K562 (cell line): Measurements from ENCODE around the gene DEDD. TPM values are rescaled to one million over a fixed set of nuclear protein-coding genes. Genes with fewer than 3 reads are reported as not detected.

Experiments
- BHLHE40 ChIP-seq: IDR thresholded peaks from 2 replicates; pipeline ENCODE4 v1.6.1; 2011; ENCODE audit warnings: low read length, improper control_type of control experiment
- ETV6 ChIP-seq, 3 experiments: fragments of 150-350 bp in 1 of 3; sonication (generic) in 1 of 3; formaldehyde crosslinking in 1 of 3; IDR thresholded peaks; 2 replicates each; pipeline versions ENCODE4 v1.6.1 to v1.8.0; 2014 to 2022; ENCODE audit warnings: borderline replicate concordance in 2 of 3, low read depth in 2 of 3, antibody characterized with exemption in 1 of 3, low read length in 1 of 3, mild to moderate bottlenecking in 1 of 3, missing genetic modification reagents in 1 of 3
- FOS ChIP-seq: IDR thresholded peaks from 3 replicates; pipeline ENCODE4 v1.6.1; 2011; ENCODE audit not compliant: insufficient read length; ENCODE audit errors: extremely low read depth
- GATAD2B ChIP-seq: fragments of 450-650 bp; IDR thresholded peaks from 2 replicates; pipeline ENCODE4 v1.6.1; 2017; ENCODE audit warnings: mild to moderate bottlenecking, borderline replicate concordance
- KLF16 ChIP-seq: IDR thresholded peaks from 2 replicates; pipeline ENCODE4 v1.6.1; 2016; ENCODE audit warnings: antibody characterized with exemption
- LCOR ChIP-seq: sonication (generic); formaldehyde crosslinking; IDR thresholded peaks from 2 replicates; pipeline ENCODE4 v1.8.0; 2022; ENCODE audit warnings: mild to moderate bottlenecking, missing genetic modification reagents
- MAFG ChIP-seq: fragments of 450-650 bp; conservative IDR thresholded peaks from 2 replicates; pipeline ENCODE4 v1.6.1; 2016; ENCODE audit warnings: missing genetic modification characterization, missing compliant biosample characterization
- MAZ ChIP-seq, 2 experiments: fragments of 450-650 bp in 1 of 2; sonication (generic) in 1 of 2; formaldehyde crosslinking; IDR thresholded peaks in 1 of 2; conservative IDR thresholded peaks in 1 of 2; 2 replicates each; pipeline versions ENCODE4 v1.4.0 to v1.5.0; 2020; ENCODE audit warnings: mild to moderate bottlenecking in 1 of 2, missing genetic modification reagents in 1 of 2
- MYC ChIP-seq, 2 experiments: fragments of 250-450 bp in 1 of 2; sonication (Bioruptor Pico) in 1 of 2; IDR thresholded peaks; 2 replicates each; pipeline versions ENCODE4 v1.5.1 to v1.6.1; 2012 to 2021; ENCODE audit warnings: low read depth in 2 of 2, borderline replicate concordance in 1 of 2, improper control_type of control experiment in 1 of 2, low read length in 1 of 2, mild to moderate bottlenecking in 1 of 2, moderate library complexity in 1 of 2
- POLR2G ChIP-seq: fragments of 200-400 bp; formaldehyde crosslinking; IDR thresholded peaks from 2 replicates; pipeline ENCODE4 v1.6.1; 2017; ENCODE audit warnings: low read depth, mild to moderate bottlenecking, antibody characterized with exemption, low read length, moderate library complexity
- RFX7 ChIP-seq: fragments of 250-450 bp; sonication (Bioruptor Pico); IDR thresholded peaks from 2 replicates; pipeline ENCODE4 v1.5.1; 2021; ENCODE audit warnings: mild to moderate bottlenecking
- SAFB ChIP-seq: fragments of 200-400 bp; formaldehyde crosslinking; IDR thresholded peaks from 2 replicates; pipeline ENCODE4 v1.6.1; 2017; ENCODE audit warnings: low read depth, low read length, borderline replicate concordance
- SOX6 ChIP-seq: fragments of 450-650 bp; IDR thresholded peaks from 2 replicates; pipeline ENCODE4 v1.6.1; 2014; ENCODE audit warnings: mild to moderate bottlenecking
- SRSF3 ChIP-seq: fragments of 200-400 bp; formaldehyde crosslinking; IDR thresholded peaks from 2 replicates; pipeline ENCODE4 v1.6.1; 2016; ENCODE audit warnings: mild to moderate bottlenecking, low read length, moderate library complexity; ENCODE audit not compliant: insufficient read depth
- TAL1 ChIP-seq: fragments of 450-650 bp; IDR thresholded peaks from 2 replicates; pipeline ENCODE4 v1.6.1; 2016; ENCODE audit warnings: mild to moderate bottlenecking
- TOE1 ChIP-seq, 2 experiments: fragments of 450-650 bp in 1 of 2; sonication (generic) in 1 of 2; formaldehyde crosslinking in 1 of 2; IDR thresholded peaks; 2 replicates each; pipeline versions ENCODE4 v1.7.1 to v1.8.0; 2016 to 2022; ENCODE audit warnings: borderline replicate concordance in 2 of 2, mild to moderate bottlenecking in 2 of 2, antibody characterized with exemption in 1 of 2, inconsistent platforms in 1 of 2, low read depth in 1 of 2, missing genetic modification reagents in 1 of 2, moderate library complexity in 1 of 2
- ZFPM2 ChIP-seq: fragments of 250-450 bp; sonication (Bioruptor Pico); IDR thresholded peaks from 2 replicates; pipeline ENCODE4 v1.5.1; 2022; ENCODE audit warnings: mild to moderate bottlenecking
- ZNF253 ChIP-seq: fragments of 250-450 bp; sonication (Bioruptor Pico); conservative IDR thresholded peaks from 2 replicates; pipeline ENCODE4 v1.6.1; 2021; ENCODE audit warnings: mild to moderate bottlenecking
- ZNF785 ChIP-seq: fragments of 250-450 bp; sonication (Bioruptor Pico); IDR thresholded peaks from 2 replicates; pipeline ENCODE4 v1.4.0; 2020; ENCODE audit warnings: mild to moderate bottlenecking
- polyA plus RNA-seq, 8 experiments: library from polyadenylated mRNA; depleted of rRNA in 4 of 8; stranded (reverse) in 5 of 8; unstranded in 3 of 8; fragments of >200 nt; fragmentation: Nextera tagmentation in 2 of 8; fragmentation: Illumina TruSeq in 1 of 8; extraction: Ambion mirVana in 2 of 8; extraction: Trizol in 1 of 8; gene quantifications; 2 replicates each; pipeline versions ENCODE4 v1.2.1 to v1.2.3, GENCODE V29; 2011 to 2014; ENCODE audit warnings: inconsistent platforms in 1 of 8, missing spikeins in 1 of 8
- total RNA-seq, 7 experiments: library from RNA; depleted of rRNA in 6 of 7; stranded (reverse); fragments of >200 nt in 6 of 7; fragmentation: Illumina TruSeq in 2 of 7; extraction: Trizol in 2 of 7; gene quantifications; 2 replicates each; pipeline versions ENCODE4 v1.2.1 to v1.2.3, GENCODE V29; 2011 to 2021; ENCODE audit warnings: low replicate concordance in 1 of 7
- TF ChIP-seq, protein P1 (sequence below): fragments of 250-450 bp; sonication (Bioruptor Pico); IDR thresholded peaks from 2 replicates; pipeline ENCODE4 v1.8.0; 2022; ENCODE audit warnings: inconsistent platforms
- TF ChIP-seq, protein P2 (sequence below): sonication (generic); formaldehyde crosslinking; IDR thresholded peaks from 2 replicates; pipeline ENCODE4 v1.5.0; 2020; ENCODE audit warnings: missing genetic modification reagents

DEDD gene
- total and polyA plus RNA-seq, 9 of the 15 experiments (the other 6 are each of a cell fraction or from before 2014, with no cell fraction given): 11.6 to 41.0 (median 16.8) TPM

DNA sequence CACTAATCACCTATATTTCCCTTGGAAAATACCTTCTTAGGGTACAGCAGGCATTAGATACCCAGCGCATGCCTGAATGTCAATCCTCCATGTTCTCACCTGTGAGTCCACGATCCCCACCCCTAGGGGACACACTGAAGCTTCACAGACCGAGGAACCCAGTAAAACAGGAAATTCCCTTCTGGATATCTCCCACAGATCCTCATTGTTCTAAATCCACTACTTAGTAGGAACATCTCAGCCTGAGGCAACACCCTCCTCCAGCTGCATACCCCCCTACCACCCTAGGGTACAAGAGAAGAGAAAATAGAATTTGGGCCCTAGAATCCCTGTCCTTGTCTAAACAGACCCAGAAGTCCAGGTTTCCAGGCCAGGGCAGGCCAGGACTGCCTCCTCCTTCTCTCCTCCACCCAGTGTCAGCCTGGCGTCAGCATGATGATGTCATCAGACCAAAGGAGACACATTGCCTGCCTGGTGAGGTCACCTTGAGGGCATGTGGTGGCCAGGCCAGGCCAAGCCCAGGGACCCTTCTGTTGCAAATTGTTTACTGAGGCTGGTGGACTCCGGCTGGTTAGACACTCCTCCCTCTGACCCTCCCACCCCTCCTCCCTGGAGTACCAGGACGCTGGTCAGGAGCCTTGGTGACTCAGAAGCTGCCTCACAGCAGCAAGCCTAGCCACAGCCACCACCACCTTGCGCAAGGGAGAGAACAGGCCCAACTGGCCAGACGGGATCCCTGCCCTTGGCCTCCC lies 49.3 kb downstream of the DEDD start (continued):
- TF ChIP-seq MYC (IDR thresholded peaks at IDR 0.05; ENCODE audit: low read depth, low read length): no peak
- no peak for TF ChIP-seq MYC (CRISPR knock-in tag; IDR thresholded peaks at IDR 0.05; ENCODE audit: borderline replicate concordance, low read depth)
- no peak for TF ChIP-seq KLF16
- TF ChIP-seq TAL1: no peak
- peak; percentile 32; the same call in 1 of the 2 replicates for TF ChIP-seq TOE1 (IDR thresholded peaks at IDR 0.05; ENCODE audit: borderline replicate concordance)
- TF ChIP-seq TOE1 (CRISPR knock-in tag; IDR thresholded peaks at IDR 0.05; ENCODE audit: borderline replicate concordance, low read depth): no peak
- no peak for TF ChIP-seq SAFB
- TF ChIP-seq LCOR (CRISPR knock-in tag): no peak
- TF ChIP-seq, protein P1, sequence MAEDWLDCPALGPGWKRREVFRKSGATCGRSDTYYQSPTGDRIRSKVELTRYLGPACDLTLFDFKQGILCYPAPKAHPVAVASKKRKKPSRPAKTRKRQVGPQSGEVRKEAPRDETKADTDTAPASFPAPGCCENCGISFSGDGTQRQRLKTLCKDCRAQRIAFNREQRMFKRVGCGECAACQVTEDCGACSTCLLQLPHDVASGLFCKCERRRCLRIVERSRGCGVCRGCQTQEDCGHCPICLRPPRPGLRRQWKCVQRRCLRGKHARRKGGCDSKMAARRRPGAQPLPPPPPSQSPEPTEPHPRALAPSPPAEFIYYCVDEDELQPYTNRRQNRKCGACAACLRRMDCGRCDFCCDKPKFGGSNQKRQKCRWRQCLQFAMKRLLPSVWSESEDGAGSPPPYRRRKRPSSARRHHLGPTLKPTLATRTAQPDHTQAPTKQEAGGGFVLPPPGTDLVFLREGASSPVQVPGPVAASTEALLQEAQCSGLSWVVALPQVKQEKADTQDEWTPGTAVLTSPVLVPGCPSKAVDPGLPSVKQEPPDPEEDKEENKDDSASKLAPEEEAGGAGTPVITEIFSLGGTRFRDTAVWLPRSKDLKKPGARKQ (CRISPR knock-in tag): no peak
- no peak for TF ChIP-seq RFX7 (CRISPR knock-in tag)
- no peak for TF ChIP-seq MAFG
- no peak for TF ChIP-seq SRSF3
- no peak for TF ChIP-seq BHLHE40
- peak; percentile 3 for TF ChIP-seq FOS
- TF ChIP-seq, protein P2, sequence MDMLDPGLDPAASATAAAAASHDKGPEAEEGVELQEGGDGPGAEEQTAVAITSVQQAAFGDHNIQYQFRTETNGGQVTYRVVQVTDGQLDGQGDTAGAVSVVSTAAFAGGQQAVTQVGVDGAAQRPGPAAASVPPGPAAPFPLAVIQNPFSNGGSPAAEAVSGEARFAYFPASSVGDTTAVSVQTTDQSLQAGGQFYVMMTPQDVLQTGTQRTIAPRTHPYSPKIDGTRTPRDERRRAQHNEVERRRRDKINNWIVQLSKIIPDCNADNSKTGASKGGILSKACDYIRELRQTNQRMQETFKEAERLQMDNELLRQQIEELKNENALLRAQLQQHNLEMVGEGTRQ: no peak
- no peak for TF ChIP-seq GATAD2B
- TF ChIP-seq POLR2G: peak; percentile 36; the same call in 1 of the 2 replicates
- no peak for TF ChIP-seq ZNF253 (CRISPR knock-in tag)
- no peak for TF ChIP-seq SOX6
- no peak for TF ChIP-seq ETV6 (IDR thresholded peaks at IDR 0.05; ENCODE audit: borderline replicate concordance in 1 of 2, low read depth in 2 of 2, low read length in 1 of 2)
- TF ChIP-seq ETV6 (CRISPR knock-in tag; IDR thresholded peaks at IDR 0.05; ENCODE audit: borderline replicate concordance): no peak
- peak; percentile 38 to 46; a peak in 2 of 4 replicates for TF ChIP-seq MAZ (CRISPR knock-in tag; conservative IDR thresholded peaks at IDR 0.05 in 1 of 2, IDR thresholded peaks at IDR 0.05 in 1 of 2)
- TF ChIP-seq ZNF785 (CRISPR knock-in tag): no peak
- TF ChIP-seq ZFPM2 (CRISPR knock-in tag): no peak
